Spleen (tissue), 7 donors: Measurements from ENCODE around the gene CALHM3.

Experiments
- POLR2A ChIP-seq, 3 donors: fragments of 450-650 bp; IDR thresholded peaks; one replicate each; pipeline ENCODE4 v1.5.1; 2017; ENCODE audit warnings: antibody characterized with exemption in 3 of 3, mild to moderate bottlenecking in 1 of 3
- TF ChIP-seq, protein P1 (sequence below), 11 experiments: fragments of 200-600 bp in 7 of 11; fragments of 450-650 bp in 4 of 11; sonication (generic) in 4 of 11; IDR thresholded peaks in 8 of 11; conservative IDR thresholded peaks in 3 of 11; 1 replicate in 7 of 11; 2 replicates in 4 of 11; pipeline versions ENCODE4 v1.4.0 to v1.8.0; 2016 to 2021; ENCODE audit warnings: antibody characterized with exemption in 11 of 11, inconsistent platforms in 4 of 11, mild to moderate bottlenecking in 1 of 11
- donor health status: DM: no; HTN: no; CAD: no; lungs with moderate emphysema.
- donor health status: DM: no; HTN: no; CAD: no.
- donor health status: DM: no; HTN: no; CAD: no.

DNA sequence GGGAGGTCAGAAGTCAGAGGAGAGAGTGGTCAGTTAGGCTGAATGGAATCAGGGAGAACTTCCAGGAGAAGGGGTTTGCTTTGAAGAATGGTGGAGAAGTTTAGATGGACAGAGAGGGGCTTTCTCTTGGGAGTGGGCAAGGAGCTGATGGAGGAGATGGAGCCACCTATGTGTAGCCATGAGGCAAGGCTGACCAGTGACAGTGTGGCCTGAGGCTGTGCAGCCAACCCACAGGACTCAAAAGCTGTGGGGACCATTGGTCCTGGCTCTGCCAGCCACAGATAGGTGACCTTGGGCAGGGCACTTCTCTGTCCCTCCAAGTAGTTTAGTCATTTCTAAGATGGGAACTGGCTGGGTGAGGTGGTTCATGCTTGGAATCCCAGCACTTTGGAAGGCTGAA is 33.1 kb upstream of the CALHM3 start:
- TF ChIP-seq, protein P1, sequence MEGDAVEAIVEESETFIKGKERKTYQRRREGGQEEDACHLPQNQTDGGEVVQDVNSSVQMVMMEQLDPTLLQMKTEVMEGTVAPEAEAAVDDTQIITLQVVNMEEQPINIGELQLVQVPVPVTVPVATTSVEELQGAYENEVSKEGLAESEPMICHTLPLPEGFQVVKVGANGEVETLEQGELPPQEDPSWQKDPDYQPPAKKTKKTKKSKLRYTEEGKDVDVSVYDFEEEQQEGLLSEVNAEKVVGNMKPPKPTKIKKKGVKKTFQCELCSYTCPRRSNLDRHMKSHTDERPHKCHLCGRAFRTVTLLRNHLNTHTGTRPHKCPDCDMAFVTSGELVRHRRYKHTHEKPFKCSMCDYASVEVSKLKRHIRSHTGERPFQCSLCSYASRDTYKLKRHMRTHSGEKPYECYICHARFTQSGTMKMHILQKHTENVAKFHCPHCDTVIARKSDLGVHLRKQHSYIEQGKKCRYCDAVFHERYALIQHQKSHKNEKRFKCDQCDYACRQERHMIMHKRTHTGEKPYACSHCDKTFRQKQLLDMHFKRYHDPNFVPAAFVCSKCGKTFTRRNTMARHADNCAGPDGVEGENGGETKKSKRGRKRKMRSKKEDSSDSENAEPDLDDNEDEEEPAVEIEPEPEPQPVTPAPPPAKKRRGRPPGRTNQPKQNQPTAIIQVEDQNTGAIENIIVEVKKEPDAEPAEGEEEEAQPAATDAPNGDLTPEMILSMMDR (IDR thresholded peaks at IDR 0.05 in 8 of 11, conservative IDR thresholded peaks at IDR 0.05 in 3 of 11): no peak
- no peak for TF ChIP-seq POLR2A (IDR thresholded peaks at IDR 0.05)
